K562 treated with DMSO at 1 percent for 48 hours (cell line): Measurements from ENCODE around the gene NPHP3. TPM values are rescaled to one million over a fixed set of nuclear protein-coding genes. Genes with fewer than 3 reads are reported as not detected.

Experiments
- total RNA-seq: library from RNA; unstranded; fragments of 300-600 nt; gene quantifications from 2 replicates; pipeline ENCODE4 v1.2.3, GENCODE V29; 2022; ENCODE audit warnings: low replicate concordance; ENCODE audit errors: extremely low read depth

NPHP3 gene
- not detected in 2 replicates for total RNA-seq

GRCh38 chr3:132722165-132723023 is at the start of gene NPHP3:
TSS of gene NPHP3 (minus strand) at chr3:132722409. CDS start at chr3:132722355, 54 bp downstream.

GRCh38 chr3:132660052-132660810 is 62.0 kb downstream of the NPHP3 start, which contains the start of gene UBA5:
TSS of gene UBA5 (plus strand) at chr3:132660329. CDS start at chr3:132660538, 209 bp downstream.

GRCh38 chr3:132659365-132660051 is 62.7 kb downstream of the NPHP3 start, which contains the start of gene ACAD11:
TSS of gene ACAD11 (minus strand) at chr3:132659809. CDS start at chr3:132659751, 58 bp downstream.

Other genes with a start within 250 kb of the NPHP3 start
- gene ACKR4, start 125.1 kb downstream of the NPHP3 start, total RNA-seq, result not detected in 2 replicates
- not detected in 2 replicates for gene ACAD11, start 62.6 kb downstream of the NPHP3 start, total RNA-seq
- not detected in 2 replicates for gene UBA5, start 62.1 kb downstream of the NPHP3 start, total RNA-seq